SK-N-MC (cell line): Measurements from ENCODE around the gene PDSS2.

Experiments
- EZH2 ChIP-seq: fragments of 200-600 bp; sonication (generic); IDR thresholded peaks from one replicate; pipeline ENCODE4 v1.6.1; 2017; ENCODE audit warnings: antibody characterized with exemption
- POLR2AphosphoS5 ChIP-seq: IDR thresholded peaks from 2 replicates; pipeline ENCODE4 v1.6.1; 2012; ENCODE audit warnings: mild to moderate bottlenecking, low read depth, low read length, borderline replicate concordance

DNA sequence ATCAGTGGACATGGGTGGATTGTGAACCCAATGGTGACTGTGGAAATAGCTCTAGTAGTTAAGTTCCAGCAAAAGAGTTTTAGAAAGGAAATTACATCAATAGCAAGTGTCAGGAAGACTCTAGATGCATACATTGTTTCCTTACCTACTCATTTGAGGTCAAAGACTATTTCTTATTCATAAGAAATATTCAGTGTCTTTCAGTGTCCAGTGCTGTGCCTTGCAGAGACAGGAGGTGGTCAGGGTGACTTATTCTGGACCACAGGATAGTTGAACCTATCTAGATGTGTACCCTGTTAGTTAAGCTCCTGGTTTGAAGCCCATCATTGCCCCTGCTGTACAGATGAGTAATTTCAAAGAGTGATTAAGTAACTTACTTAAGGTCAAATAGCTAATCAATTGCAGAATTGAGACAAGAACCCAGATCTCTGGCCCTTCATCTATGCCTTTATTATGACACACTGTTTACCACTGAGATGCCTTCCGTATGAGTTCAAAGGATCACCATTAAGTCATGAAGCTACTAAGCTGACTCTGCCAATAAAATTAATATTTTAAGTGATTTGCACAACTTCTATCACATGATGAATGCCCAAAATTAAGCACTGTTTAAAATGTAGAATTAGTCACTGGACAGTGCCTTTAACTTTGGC, 136.1 kb downstream of the PDSS2 start:
- TF ChIP-seq POLR2AphosphoS5 = no peak
- no peak for TF ChIP-seq EZH2
